ENCODE measurements around the gene SLC35F6. TPM values are rescaled to one million over a fixed set of nuclear protein-coding genes. Genes with fewer than 3 reads are reported as not detected.

Gene SLC35F6
- total RNA-seq, 1 donor from 2014 or later, result 49.3 TPM

GRCh38 chr2:26822877-26823276 is 58.8 kb downstream of the SLC35F6 start:
- intact Hi-C loops (cut with DNase I), result no loop called here
- H3K27ac ChIP-seq, result no peak overlapping the region
- no peaks in the 10 kb centered on the region for H3K27me3 ChIP-seq (ENCODE audit: low read depth)
- no peaks in the 10 kb centered on the region for H3K4me1 ChIP-seq
- DNase-seq, result no peak
- H3K36me3 ChIP-seq, result no peaks in the 10 kb centered on the region
- no peak for ATAC-seq
- no peaks in the 10 kb centered on the region for H3K9me3 ChIP-seq
- TF ChIP-seq CTCF (IDR thresholded peaks at IDR 0.05), result no peak
- no peak overlapping the region for H3K4me3 ChIP-seq

Other genes starting within 250 kb of the SLC35F6 start
- not detected for gene CIB4, start 122.9 kb upstream of the SLC35F6 start, total RNA-seq
- gene KCNK3, start 71.6 kb upstream of the SLC35F6 start, total RNA-seq, result 26.8 TPM
- 1.7 TPM for gene CENPA, start 21.8 kb downstream of the SLC35F6 start, total RNA-seq
- gene DPYSL5, start 83.8 kb downstream of the SLC35F6 start, total RNA-seq, result not detected
- 27.1 TPM for gene MAPRE3, start 206.4 kb downstream of the SLC35F6 start, total RNA-seq

Data from lower lobe of right lung (tissue), 2 donors.